Caki2 (cell line): ENCODE data around the gene PRR5L. TPM values are rescaled to one million over a fixed set of nuclear protein-coding genes. Genes with fewer than 3 reads are reported as not detected.
"Not testable (repeated sequence)": the region's sequence is repeated elsewhere in the genome, so short reads cannot be mapped to it uniquely, and the experiment has no call there.

Experiments
- DNase-seq: peaks from one replicate; pipeline ENCODE4 v3.0.0-alpha.2; 2015; ENCODE audit warnings: low read depth
- in situ Hi-C: cut with HindIII; loops from 2 replicates; pipeline ENCODE4 v1.10.0; 2016; ENCODE audit warnings: low sequenced_read_pairs, low pct_unique_long_range_greater_than_20kb, mixed read lengths
- total RNA-seq: library from RNA; depleted of rRNA; stranded (reverse); fragments of >200 nt; shearing (Covaris generic); gene quantifications from 2 replicates; pipeline ENCODE4 v1.2.3, GENCODE V29; 2014; ENCODE audit warnings: low replicate concordance

Gene PRR5L
- total RNA-seq, 1 experiment from 2014 or later: 0.44 TPM

GRCh38 chr11:36312611-36313472 is 16.8 kb downstream of the PRR5L start:
- no peak for DNase-seq
- in situ Hi-C loops: no loop called here

- DNase-seq: no peak
- in situ Hi-C loops: no loop called here
Measured at GRCh38 chr11:36313750-36314433, 17.8 kb downstream of the PRR5L start.

GRCh38 chr11:36314434-36314767 is 18.3 kb downstream of the PRR5L start:
- in situ Hi-C loops: no loop called here
- no peak for DNase-seq

- in situ Hi-C loops: no loop called here
Measured at GRCh38 chr11:36316049-36316448, 20.0 kb downstream of the PRR5L start.

GRCh38 chr11:36317992-36318391 is 21.9 kb downstream of the PRR5L start:
- in situ Hi-C loops: no loop called here

More at GRCh38 chr11:36316049-36316448, 20.0 kb downstream of the PRR5L start:
- no peak for DNase-seq

GRCh38 chr11:36324956-36325355 is 28.9 kb downstream of the PRR5L start:
- DNase-seq, in situ Hi-C loops: not testable (repeated sequence)

More at GRCh38 chr11:36317992-36318391, 21.9 kb downstream of the PRR5L start:
- DNase-seq: no peak

GRCh38 chr11:36325403-36325802 is 29.3 kb downstream of the PRR5L start:
- in situ Hi-C loops: not testable (repeated sequence)

GRCh38 chr11:36326524-36327419 is 30.7 kb downstream of the PRR5L start:
- in situ Hi-C loops: no loop called here
- no peak for DNase-seq

More at GRCh38 chr11:36325403-36325802, 29.3 kb downstream of the PRR5L start:
- not testable (repeated sequence) for DNase-seq

GRCh38 chr11:36328966-36329673 is 33.0 kb downstream of the PRR5L start:
- no peak for DNase-seq
- in situ Hi-C loops: no loop called here

- DNase-seq: no peak
- in situ Hi-C loops: no loop called here
Measured at GRCh38 chr11:36330411-36330810, 34.3 kb downstream of the PRR5L start.

GRCh38 chr11:36333468-36333867 is 37.4 kb downstream of the PRR5L start:
- no peak for DNase-seq
- in situ Hi-C loops: no loop called here

GRCh38 chr11:36333897-36334296 is 37.8 kb downstream of the PRR5L start:
- DNase-seq: peak; percentile 19
- in situ Hi-C loops: no loop called here

GRCh38 chr11:36339888-36340287 is 43.8 kb downstream of the PRR5L start:
- in situ Hi-C loops: no loop called here

GRCh38 chr11:36340897-36341296 is 44.8 kb downstream of the PRR5L start:
- DNase-seq: no peak
- in situ Hi-C loops: no loop called here

More at GRCh38 chr11:36339888-36340287, 43.8 kb downstream of the PRR5L start:
- DNase-seq: no peak

GRCh38 chr11:36341915-36342314 is 45.8 kb downstream of the PRR5L start:
- in situ Hi-C loops: no loop called here
- no peak for DNase-seq

GRCh38 chr11:36342327-36342726 is 46.2 kb downstream of the PRR5L start:
- DNase-seq: no peak
- in situ Hi-C loops: no loop called here

GRCh38 chr11:36343436-36343835 is 47.3 kb downstream of the PRR5L start:
- no peak for DNase-seq

GRCh38 chr11:36345084-36345511 is 49.0 kb downstream of the PRR5L start:
- in situ Hi-C loops: no loop called here
- no peak for DNase-seq

More at GRCh38 chr11:36343436-36343835, 47.3 kb downstream of the PRR5L start:
- in situ Hi-C loops: no loop called here
